Stimulated activated CD8-positive, alpha-beta memory T cell treated with anti-CD3 and anti-CD28 coated beads, Interleukin-12 subunit alpha, Interleukin-12 subunit beta, amount 100 ng/mL, for 1 hour (primary cell): Measurements from ENCODE around the gene MCM3AP.

Experiments used
- DNase-seq: peaks from one replicate; pipeline ENCODE4 v3.0.0-alpha.2; 2020; ENCODE audit warnings: low read depth

Gene MCM3AP

DNA sequence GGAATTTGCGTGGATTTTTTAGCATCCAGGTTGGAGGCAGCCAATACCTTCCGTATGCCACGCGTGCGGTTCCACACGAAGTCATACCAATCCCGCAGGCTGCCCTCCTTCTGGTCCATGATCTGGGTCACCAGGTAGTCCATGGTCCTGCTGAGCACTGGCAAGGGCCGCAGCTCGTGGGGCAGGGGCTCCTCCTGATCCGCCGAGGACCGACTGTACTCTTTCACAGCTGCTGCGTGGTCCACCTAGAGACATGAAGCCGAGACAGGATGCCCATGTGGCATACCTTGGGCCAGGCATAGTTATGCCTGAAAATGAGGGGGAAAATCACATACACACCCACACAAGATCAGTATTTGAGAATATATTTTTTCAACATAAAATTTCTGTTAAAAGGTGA lies 12.1 kb downstream of the MCM3AP start:
- DNase-seq, result no peak

DNA sequence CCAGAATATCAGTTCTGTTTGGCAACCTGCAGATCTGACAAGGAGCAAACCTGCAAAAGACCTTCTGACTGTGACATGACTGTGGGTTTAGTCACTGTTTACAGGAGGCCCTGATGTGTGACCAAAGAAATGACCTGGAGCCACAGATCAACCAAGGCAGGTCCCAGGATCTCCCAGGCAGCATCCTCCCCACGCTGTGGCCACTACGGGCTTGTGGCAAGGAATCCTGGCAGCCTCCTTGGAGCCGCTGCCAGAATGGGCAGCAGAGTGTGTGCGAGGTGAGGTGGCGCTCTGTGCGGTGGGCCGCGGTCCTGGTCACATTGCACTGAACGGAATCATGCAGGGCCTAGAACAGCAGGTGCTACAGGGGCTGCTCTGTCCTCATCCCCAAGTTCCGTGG lies 15.9 kb downstream of the MCM3AP start:
- no peak for DNase-seq

DNA sequence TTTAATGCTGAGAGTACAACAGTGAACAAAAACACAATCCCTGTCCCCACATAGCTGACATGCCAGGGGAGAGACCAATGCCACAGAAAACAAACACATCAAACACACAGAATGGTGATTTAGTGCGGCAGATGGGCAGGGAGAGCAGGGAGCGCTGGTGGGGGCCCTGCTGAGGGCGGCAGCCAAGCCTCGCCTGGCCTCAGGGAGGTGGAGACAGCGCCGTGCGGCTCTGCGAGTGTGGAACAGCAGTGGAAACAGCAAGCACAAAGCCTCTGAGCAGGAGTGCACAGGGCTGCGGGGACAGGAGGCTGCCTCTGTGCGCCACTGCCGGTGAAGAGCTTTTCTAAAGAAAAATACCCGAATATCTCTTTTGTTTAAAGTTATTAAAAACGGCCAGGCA lies 17.0 kb downstream of the MCM3AP start:
- no peak for DNase-seq

DNA sequence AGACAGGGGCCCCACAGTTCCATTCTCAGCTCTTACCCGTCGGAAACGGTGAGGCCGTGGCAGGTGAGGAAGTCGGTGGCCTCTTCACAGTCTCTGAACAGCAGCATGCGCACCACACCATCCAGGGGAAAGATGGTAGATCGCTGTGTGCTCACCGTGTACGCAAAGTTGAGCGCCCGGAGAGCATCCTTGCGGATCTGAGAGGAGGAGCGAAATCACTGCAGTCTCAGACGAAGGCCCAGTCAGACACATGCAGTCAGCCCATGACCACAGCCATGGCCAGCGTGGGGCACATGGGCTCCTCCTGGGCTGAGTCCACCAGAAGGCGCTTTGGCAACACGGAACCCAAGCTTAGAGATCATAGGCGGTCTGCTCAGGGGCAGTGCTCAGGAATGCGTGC lies 18.5 kb downstream of the MCM3AP start:
- DNase-seq, result no peak

DNA sequence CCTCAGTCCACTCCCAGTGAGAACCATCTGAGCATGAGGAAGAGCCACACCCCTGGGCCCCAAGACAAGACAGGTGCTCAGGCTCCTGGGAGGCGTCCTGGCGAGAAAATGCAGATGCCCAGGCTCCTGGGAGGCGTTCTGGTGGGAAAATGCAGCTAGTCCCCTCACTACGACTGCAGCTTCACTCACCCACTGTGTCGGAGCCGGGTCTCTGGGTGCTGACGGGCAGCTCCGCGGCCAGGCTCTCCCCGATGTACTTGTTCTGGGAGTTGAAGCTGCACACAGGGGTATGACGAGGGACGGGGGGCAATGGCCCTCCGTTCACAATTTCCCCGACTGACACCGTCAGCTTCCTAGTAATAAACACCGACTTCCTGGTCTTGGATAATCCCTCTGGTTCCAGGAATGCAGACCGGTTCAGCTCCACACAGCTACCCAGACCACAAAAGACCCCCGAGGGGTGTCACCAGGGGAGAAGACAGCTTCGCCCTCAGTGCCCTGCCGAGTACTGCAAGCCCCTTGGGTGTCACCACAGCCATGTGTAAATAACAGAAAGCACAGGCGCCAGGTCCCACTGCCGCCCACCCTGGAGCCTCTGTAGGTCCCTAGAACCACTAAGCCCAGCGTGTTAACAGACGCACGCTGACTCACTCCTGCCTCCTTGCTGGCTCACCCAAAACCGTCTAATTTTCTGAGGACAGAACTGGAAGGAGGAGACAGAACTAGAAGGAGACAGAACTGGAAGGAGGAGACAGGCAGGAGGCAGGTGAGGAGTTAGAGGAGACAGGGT lies 19.5 kb downstream of the MCM3AP start:
- no peak for DNase-seq

DNA sequence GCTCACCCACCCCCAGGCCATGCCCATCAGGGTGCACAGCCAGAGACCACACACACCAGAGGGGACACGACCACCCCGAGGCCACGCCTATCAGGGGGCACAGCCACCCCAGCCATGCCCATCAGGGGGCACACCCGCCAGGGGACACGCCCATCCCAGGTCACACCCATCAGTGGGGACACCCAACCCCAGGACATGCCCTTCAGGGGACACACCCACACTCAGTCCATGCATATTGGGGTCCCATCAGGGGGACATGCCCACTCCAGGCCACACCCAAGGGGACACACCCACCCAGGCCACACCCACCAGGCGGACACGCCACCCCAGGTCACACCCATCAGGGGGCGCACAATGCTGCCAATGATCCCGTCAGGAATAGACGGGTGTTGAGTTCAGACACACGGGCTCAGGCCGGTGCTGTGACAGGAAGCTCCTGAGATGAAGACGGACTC lies 20.7 kb downstream of the MCM3AP start:
- no peak for DNase-seq

DNA sequence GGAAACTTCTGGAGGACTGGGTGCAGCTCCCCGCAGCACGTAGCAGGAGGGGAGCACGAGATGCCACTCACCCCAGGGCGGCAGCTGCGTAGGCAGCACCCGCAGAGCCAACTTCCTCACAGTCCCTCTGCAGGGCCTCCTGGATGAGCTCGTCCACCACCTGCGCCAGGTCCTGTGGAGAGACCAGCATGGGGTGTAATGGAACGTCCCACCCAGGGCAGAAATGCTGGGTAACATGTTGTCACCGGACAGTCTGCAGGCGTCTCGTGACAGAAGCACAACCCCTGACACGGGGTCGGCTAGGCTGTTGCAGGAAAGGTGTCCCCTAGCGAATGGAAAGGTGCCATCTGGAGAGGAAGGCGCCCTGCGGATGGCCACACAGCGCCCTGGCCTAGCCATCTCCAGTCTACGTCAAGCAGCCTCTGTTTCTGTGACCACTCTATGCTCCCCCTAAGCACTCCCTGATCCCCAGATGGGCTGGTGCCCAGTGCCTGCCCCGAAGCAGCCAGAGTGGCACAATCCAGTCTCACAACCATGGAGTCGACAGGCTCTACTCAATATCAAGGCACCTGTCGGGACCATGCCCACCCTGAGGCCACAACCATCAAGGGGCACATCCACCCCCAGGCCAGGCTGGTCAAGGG lies 21.2 kb downstream of the MCM3AP start:
- no peak for DNase-seq

DNA sequence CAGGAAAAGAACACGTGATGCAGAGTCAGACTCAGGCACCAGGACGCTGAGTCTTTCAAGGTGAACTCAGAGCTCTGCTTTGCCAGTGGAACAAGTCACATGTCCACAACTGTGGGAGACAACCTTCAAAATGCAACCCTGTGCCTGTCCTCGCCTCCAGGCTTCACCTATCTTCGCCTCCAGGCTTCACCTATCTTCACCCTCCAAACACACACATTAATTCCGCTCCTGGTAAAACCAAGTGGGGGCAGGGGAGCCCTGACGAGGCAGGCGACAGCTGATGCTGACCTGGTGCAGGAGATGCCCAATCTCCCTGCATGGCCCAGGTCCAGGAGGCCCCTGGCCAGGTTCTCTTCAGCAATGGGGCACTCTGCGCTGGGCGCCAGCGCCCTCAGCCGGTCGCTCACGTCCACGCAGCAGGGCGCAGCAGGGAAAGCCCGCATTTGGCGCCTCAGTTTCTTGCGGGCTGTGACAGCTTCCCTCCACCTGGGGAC lies 28.9 kb downstream of the MCM3AP start:
- DNase-seq, result no peak

DNA sequence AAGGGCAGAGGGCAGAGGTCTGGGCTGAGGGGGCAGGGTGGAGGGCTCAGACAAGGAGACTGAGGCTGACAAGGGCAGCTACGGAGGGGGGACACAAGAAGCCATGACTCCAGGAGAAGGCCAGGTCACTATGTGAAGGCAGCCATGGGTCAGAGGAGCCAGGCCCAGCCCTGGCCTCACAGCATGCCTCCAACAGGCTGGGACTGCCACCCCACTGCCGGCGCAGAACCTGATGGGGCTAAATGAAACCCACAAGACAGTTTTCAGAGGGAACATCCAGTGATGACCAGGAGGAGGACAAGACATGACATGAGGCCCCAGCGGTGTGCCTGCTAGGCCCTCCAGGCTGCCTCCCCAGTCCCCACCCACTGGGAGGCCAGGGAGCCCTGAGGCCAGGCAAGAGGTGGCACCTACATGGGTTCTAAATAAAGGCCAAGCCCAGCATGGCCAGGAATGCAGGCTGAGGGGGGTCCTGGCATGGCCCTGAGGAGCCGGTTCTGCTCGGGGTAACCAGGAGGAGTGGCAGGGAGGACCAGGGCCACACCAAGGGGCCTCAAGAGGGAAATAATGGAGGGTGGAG lies 29.6 kb downstream of the MCM3AP start:
- no peak for DNase-seq

DNA sequence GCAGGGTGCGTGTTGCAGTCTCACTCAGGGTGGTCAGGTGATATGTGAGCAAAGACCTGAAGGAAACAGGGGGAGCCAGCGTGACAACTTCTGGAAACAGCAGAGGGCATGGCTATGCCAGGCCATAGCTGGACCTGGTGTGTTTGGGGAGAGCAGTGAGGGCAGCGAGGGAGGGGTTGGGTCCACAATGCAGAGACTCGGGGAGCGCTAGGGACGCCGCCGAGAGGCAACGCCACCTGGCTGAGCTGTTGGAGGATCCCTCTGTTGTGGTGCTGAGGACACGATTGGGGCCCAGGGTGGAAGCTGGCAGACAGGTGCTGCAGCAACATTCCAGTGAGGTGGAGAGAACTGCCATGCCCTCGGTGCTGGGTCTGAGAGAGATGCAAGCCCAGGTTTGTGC lies 30.2 kb downstream of the MCM3AP start:
- no peak for DNase-seq

DNA sequence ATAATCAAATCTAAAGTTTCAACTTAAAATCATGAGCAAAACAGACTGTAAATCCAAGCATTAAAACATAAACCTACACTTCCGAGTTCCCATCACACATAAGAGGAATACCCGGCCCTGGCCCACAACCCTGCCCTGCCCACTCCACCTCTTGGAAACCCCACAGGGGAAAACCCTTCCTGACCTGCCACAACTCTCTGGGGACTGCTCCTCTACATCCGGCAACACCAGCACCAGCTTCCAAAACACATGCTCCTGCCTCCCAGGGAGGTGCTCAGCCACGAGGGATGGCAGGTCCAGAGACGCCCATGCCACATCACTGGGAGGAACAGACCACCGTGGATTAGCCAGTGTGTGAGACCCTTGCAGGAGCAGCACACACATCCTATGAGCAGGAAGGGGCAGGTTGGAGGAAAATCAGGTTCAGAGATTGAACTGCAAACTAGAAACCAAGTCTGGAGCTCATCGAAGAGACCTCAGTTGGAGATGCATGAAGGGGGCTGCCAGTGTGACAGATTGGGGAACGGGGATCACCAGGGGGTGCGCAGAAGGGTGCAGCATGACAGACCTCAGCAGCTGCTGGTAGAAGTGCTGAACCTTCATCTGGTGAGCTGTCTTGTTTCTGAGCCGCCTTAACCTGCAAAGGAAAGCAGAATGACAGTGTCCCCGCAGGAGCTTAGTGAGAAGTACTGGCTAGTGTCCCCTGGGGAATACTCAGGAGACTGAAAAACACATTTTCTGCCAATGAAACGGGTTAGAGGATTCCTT lies 31.0 kb downstream of the MCM3AP start:
- no peak for DNase-seq

DNA sequence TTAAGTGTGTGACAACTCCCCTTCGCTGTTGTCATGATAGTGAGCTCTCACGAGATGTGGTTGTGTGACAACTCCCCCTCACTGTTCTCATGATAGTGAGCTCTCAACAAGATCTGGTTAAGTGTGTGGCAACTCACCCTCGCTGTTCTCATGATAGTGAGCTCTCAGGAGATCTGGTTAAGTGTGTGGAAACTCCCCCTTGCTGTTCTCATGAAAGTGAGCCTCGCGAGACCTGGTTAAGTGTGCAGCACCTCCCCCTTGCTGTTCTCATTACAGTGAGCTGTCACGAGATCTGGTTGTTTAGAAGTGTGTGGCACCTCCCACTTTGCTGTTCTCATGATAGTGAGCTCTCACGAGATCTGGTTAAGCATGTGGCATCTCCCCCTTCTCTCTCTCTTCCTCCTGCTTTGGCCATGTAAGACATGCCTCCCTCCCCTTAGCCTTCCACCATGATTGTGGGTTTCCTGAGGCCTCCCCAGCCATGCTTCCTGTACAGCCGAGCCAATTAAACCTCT lies 31.7 kb downstream of the MCM3AP start:
- DNase-seq, result no peak

DNA sequence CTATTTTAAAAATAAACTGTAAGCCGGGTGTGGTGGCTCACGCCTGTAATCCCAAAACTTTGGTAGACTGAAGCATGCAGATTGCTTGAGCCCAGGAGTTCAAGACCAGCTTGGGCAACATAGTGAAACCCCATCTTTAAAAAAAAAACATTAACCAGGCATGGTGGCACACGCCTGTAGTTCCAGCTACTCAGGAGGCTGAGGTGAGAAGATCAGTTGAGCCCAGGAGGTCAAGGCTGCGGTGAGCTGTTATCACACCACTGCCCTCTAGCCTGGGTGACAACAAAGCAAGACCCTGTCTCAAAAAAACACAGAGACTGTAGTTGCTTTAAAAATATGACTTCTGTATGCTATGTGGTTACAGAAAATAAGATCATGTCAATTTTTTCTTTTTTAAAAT lies 32.6 kb downstream of the MCM3AP start:
- no peak for DNase-seq

DNA sequence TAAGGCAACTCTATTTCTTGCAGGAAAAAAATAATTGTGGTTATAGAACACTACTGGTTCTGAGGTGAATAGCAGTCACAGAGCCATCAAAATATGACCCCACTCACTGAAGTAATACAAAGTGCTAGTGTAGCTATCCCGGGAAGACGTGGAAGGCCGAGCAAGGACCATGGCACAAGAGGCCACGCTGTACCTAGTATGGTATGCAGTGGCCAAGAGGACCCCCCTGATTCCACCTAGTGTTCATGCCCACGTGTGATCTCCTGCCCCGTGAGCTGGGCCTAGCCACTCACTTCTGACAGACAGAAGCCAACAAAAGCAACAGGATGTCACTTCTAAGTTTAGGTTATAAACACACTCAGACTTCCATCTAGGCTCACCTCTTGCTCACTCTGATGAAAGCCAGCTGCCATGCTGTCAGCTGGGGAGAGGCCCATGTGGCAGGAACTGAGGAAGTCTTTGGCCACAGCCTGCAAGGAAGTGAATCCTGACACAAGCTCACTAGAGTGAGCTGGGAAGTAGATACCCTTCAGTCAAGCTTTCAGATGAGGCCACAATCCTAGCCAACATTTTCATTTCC lies 35.2 kb downstream of the MCM3AP start:
- no peak for DNase-seq

DNA sequence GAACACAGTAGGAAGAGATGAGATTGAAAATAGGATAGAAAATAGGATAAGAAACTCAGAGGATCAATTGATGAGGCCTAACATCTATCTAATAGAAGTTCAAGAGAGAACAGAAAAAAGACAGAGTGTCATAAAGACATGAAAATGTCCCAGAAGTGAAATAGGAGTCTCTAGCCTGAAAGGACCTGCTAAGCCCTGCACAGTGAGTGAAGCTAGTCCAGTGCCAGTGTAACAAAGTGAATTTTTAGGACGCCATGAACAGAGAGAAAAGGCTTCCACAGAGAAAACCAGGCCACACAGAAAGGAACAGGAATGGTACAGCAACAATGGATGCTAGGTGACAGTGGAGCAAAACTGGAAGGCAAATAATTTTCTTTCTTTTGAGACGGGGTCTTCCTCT lies 36.6 kb downstream of the MCM3AP start:
- DNase-seq, result no peak

DNA sequence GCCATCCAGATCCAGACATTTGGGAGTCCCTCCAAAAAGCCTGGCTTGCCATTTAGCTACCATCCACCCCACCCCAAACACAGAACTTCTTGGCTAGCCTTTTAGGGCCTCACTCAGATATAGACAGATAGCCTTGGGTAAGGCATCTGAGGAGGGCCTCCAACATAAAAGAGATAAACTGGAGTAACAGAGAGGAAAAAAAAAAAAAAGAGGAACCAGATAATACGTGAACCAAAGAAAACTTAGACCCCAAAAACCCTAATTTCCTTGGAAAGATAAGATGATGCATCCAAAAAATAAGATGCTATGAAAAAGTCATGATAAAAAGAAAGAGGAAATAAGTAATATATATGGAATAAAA lies 37.0 kb downstream of the MCM3AP start:
- DNase-seq, result no peak

DNA sequence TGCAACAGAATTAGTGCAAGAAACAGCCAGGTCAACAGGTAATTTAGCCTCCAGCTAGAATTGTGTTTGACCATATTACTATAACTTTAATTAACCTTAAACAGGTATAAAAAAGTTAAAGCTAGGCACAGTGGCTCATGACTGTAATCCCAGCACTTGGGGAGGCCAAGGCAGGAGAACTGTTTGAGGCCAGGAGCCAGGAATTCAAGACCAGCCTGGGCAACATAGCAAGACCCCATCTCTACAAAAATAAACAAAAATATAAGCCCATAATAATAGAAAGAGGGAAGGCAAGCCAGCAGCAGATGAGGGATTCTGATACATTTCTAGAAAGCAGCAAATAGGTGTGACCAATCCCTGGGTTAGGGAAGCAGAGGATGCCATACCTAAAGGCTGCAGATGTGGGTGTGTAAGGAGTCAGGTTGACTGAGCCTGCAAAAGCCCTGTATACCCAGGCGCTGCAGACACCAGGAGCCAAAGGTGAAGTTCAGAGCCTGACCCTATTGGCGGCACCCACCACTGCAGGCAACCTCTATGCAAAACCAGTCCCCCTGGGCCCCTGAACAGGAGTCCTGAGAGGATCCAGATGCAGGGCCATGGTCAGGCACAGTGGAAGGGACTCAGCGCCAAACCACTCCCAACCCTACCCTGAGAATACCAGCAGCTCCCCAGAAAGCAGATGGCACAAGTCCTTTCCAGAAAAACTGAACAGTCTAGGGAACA lies 37.6 kb downstream of the MCM3AP start:
- no peak for DNase-seq

DNA sequence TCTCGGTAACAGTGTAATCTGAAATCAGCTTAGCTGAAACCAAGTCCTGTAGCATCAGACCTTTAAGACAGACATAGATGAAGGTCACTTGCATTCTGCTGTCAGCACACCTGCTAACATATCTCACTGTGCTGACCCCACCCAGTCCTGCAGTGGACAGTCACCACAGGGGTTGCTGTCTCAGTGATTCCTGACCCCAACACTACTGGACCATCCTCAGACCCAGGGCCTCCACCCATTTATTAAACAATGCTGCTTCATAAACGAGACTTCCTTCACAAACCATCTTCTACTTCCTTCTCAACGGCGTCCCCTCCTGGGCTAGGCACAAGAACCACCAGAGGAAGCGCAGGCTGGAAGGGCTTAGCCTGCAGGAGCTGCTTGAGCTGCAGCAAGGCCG lies 39.1 kb downstream of the MCM3AP start:
- no peak for DNase-seq

DNA sequence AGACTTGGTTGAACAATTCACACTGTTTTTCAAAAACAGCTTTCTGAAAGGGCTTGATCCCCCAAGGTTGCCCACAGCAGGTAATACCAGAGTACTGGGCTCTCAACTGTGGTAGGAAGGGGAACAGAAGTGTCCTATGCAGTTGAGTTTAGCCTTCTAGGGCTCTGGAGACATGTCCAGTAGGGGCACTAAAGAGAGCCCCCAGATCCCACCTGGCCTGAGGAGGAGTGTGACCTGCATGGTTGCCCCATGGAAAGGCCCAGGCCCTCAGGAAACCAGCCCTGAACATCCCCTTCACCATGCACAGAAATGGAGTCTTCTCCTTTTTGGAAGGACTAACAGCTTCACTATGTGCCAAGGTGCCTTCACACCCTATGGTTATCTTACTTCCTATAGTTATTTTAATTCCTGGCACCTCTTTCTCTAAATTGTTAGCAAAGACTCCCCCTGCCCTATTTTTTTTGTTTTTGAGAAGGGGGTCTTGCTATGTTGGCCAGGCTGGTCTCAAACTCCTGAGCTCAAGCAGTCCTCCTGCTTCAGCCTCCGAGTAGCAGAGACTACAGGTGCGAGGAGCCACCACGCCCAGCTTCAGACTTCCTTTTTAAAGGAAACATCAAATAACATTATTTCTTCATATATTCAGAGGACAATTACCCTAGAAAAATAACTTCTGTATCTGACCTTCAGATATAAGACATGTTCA lies 40.0 kb downstream of the MCM3AP start:
- no peak for DNase-seq

DNA sequence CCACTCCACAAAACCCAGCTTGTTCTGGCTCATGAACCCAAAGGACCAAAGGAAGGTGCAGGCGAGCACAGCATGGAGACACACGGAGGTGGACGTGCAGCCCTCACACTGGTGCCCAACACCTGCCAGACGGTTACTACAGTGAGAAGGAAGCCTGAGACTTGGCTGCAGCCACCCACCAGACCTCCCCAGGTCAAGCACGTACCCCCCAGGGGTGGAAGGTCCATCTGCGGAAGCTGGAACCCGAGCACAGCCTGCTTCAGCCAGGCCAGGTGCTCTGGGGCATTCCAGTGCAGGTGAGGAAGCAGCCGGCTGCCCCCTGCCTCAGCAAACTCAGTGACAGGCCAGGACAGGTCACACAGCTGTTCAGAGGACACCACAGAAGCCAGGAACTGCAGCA lies 40.8 kb downstream of the MCM3AP start:
- DNase-seq, result no peak

DNA sequence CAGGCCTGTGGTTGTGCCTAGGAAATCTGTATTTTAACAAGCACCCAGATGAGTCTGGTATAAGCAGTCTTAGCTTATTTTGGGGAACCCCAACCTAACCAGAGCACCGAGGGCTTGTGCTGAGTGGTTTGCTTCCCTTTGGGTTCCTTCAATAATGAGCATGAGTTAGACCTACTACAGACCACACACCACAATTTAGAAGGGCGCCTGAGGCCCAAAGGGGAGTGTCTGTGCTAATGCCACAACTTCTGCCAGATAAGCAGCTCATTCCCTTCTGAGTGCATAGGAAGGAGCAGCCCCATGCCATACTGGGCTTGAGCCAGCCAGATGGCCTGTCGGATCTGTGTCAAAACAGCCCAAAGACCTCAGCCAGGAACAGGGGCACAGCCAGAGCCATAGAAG lies 41.5 kb downstream of the MCM3AP start:
- DNase-seq, result no peak
